Activated naive CD8-positive, alpha-beta T cell treated with anti-CD3 and anti-CD28 coated beads, Interleukin-2, amount 10 ng/mL, durations not matched to agents 7 days and 5 days (primary cell): ENCODE data around the gene LIMA1. TPM values are rescaled to one million over a fixed set of nuclear protein-coding genes. Genes with fewer than 3 reads are reported as not detected.
"Not testable (repeated sequence)": the region's sequence is repeated elsewhere in the genome, so short reads cannot be mapped to it uniquely, and the experiment has no call there.

Experiments
- ATAC-seq: fragments of 150-1000 bp; cut with Tn5 transposase; one replicate; pipeline ENCODE4 v1.10.0; 2021; ENCODE audit warnings: low read depth, moderate library complexity
- POLR2A ChIA-PET: fragments of 350-600 bp; sonication (Branson Sonifier 250); formaldehyde crosslinking; loops from one replicate; lab custom pipeline; 2021; ENCODE audit warnings: antibody characterized with exemption; lab: Charles Lee
- DNase-seq: peaks from one replicate; pipeline ENCODE4 v3.0.0; 2021
- H3K27ac Mint-ChIP-seq: one replicate; pipeline ENCODE4 v1.8.0; 2022; ENCODE audit warnings: mild to moderate bottlenecking, mixed read lengths
- H3K27me3 Mint-ChIP-seq: one replicate; pipeline ENCODE4 v1.8.0; 2022; ENCODE audit warnings: mild to moderate bottlenecking, moderate library complexity, mixed read lengths
- H3K36me3 Mint-ChIP-seq: one replicate; pipeline ENCODE4 v1.8.0; 2021; ENCODE audit warnings: mild to moderate bottlenecking, mixed read lengths
- H3K4me1 Mint-ChIP-seq: one replicate; pipeline ENCODE4 v1.8.0; 2021; ENCODE audit warnings: mixed read lengths
- H3K4me3 Mint-ChIP-seq: one replicate; pipeline ENCODE4 v1.8.0; 2022; ENCODE audit warnings: mild to moderate bottlenecking, moderate library complexity, mixed read lengths
- H3K9me3 Mint-ChIP-seq: one replicate; pipeline ENCODE4 v1.8.0; 2021; ENCODE audit warnings: mixed read lengths
- total RNA-seq, 2 experiments: library from RNA; stranded (reverse); gene quantifications; one replicate each; pipeline ENCODE4 v1.2.3, GENCODE V29; 2021

Gene LIMA1
- total RNA-seq, 2 experiments from 2014 or later: 11.3 to 13.6 TPM

DNA sequence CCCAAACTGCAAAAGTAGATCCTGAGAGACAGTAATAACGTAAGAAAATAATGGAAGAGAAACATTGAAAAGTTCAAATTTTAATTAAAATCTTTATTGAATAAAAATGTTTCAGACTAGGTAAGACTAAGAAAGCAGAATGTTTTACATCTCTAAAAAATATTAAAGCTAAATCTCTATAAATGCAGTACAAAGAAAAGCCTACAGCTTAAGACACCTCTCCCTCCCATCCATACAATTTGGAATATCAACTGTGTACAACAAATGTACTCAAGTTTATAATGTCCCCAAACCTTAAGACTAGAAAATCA, 107.6 kb downstream of the LIMA1 start:
- Mint-ChIP-seq H3K4me3 (no peak overlapping the region), H3K9me3 (no peaks in the 10 kb centered on the region)
- ATAC-seq: no peak

DNA sequence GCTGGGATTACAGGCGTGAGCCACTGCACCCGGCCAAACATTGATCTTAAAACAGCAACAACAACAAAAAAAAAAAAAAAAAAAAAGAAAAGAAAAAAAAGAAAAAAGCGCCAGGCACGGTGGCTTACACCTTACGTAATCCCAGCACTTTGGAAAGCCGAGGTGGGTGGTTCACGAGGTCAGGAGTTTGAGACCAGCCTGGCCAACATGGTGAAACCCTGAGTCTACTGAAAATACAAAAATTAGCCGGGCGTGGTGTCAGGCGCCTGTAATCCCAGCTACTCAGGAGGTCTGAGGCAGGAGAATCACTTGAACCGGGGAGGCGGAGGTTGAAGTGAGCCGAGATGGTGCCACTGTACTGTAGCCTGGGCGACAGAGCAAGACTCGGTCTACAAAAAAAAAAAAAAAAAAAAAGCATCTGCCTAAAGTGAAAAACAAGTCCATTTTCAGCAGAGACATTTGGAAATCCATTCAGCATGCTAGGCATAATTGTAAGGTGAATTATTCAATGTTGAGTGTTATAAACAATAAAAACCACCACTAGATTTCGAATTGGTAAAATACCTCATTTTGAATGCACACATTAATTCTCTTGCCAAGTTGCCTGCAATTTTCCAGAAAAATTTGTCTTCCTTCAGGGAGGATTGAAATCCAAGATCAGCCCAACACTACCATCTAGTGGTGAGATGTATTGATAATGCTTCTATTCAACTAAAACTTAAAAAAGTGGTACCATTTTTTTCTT, 108.2 kb downstream of the LIMA1 start:
- DNase-seq: no peak
- Mint-ChIP-seq H3K9me3 (no peaks in the 10 kb centered on the region), H3K36me3 (peaks cover 2% of the 10 kb centered on the region), H3K27me3 (no peaks in the 10 kb centered on the region), H3K4me1 (no peaks in the 10 kb centered on the region), H3K27ac (no peak overlapping the region), H3K4me3 (no peak overlapping the region)
- ATAC-seq: no peak
- POLR2A ChIA-PET: interaction anchor here (0.7 kb wide), 1 partner anchor 72 kb away, joined by 6 read pairs; no protein-coding TSS in a partner anchor

More for the DNA sequence above, 107.6 kb downstream of the LIMA1 start:
- Mint-ChIP-seq H3K36me3 (peaks cover 2% of the 10 kb centered on the region), H3K4me1 (no peaks in the 10 kb centered on the region), H3K27me3 (no peaks in the 10 kb centered on the region), H3K27ac (no peak overlapping the region)
- DNase-seq: no peak
- POLR2A ChIA-PET: no interaction called here

DNA sequence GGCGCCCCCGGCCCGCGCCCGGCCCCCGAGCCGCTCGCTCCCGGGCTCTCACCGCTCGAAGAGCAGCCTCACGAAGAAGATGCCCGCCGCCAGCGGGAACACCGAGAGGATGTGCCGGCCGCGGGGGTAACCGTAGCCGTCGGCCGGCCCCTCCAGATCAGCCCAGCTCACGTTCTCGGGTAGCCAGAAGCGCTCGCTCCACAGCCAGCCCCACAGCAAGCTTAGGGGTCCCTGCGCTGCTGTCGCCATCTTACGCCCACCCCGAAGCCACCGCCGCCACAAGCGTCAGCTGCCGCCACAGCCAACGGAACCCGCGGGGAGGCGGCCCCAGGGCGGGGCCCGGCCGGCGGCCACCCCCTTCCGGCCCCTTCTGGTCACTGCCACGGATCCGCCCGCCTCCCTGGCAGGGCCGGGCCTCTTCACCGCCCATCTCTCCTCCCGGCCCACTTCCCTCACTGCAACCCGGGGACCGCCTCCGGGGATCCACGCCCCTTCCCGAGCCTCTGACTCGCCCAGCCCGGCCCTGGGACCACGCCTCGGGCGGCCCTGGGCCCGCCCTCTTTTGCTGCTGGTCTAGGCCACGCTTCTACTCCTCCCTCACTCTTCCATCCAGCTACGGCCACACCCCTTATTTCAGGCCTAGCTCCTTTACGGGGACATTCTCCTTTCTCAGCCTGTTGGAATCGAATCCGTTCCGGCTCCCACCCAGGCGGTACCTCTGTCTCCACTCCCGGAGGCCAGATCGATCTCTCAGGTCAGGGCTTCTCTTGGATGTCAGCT, 116.1 kb downstream of the LIMA1 start, which contains the start of gene CERS5:
Gene CERS5 (minus strand): TSS at position 321 of the 780 bp plus-strand sequence. CDS start 72 bp downstream, at position 249.
- Mint-ChIP-seq H3K27ac (peak within 1 kb of the TSS; percentile 95), H3K9me3 (no peaks in the 10 kb centered on the region), H3K4me3 (peak within 1 kb of the TSS; percentile 97), H3K36me3 (peaks cover 7% of the 10 kb centered on the region), H3K27me3 (no peaks in the 10 kb centered on the region), H3K4me1 (peaks cover 11% of the 10 kb centered on the region)
- ATAC-seq (peak; percentile 98), DNase-seq (peak; percentile 97)
- POLR2A ChIA-PET: interaction anchor here (0.6 to 3.4 kb wide), 17 partner anchors 11 to 426 kb away, joined by 3 to 42 read pairs (median 5); partner anchors contain the start of genes COX14, RACGAP1, SMARCD1 and TMBIM6

DNA sequence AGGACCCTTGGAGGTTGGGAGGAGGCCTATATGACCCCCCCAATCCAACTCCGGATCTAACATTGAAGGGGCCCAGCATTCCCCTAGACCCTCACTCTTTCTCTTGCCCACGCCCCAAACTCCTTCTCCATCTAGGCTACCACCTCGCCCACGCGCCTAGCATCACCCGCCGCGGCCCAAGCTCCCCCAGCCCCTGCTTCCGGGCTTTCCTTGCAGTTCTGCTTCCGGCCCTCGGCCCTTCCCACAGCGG, 116.6 kb downstream of the LIMA1 start:
- Mint-ChIP-seq H3K4me1 (peaks cover 11% of the 10 kb centered on the region), H3K4me3 (peak overlapping the region; percentile 97), H3K27ac (peak overlapping the region; percentile 95), H3K36me3 (peaks cover 7% of the 10 kb centered on the region), H3K27me3 (no peaks in the 10 kb centered on the region), H3K9me3 (no peaks in the 10 kb centered on the region)
- POLR2A ChIA-PET: interaction anchor here (0.6 to 3.4 kb wide), 16 partner anchors 10 to 222 kb away, joined by 3 to 42 read pairs (median 5); partner anchors contain the start of genes COX14, RACGAP1 and SMARCD1
- no peak for DNase-seq
- peak; percentile 23 for ATAC-seq

DNA sequence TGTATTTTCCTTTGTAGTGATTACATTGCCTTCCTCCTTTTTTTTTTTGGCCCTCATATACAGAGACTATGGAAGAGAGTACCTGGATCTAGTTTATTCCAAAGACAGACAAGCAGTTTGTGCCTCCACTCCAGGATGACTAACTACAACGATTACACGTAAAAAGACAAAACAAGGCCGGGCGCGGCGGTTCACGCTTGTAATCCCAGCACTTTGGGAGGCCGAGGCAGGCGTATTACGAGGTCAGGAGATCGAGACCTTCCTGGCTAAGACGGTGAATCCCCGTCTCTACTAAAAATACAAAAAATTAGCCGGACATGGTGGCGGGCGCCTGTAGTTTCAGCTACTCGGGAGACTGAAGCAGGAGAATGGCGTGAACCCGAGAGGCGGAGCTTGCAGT, 118.4 kb downstream of the LIMA1 start:
- peak overlapping the region; percentile 4 for H3K4me3 Mint-ChIP-seq
- POLR2A ChIA-PET: interaction anchor here (0.7 to 3.4 kb wide), 4 partner anchors 31 to 910 kb away, joined by 3 to 42 read pairs (median 6); partner anchors contain the start of gene COX14
- ATAC-seq: no peak
- no peak for DNase-seq
- H3K4me1 Mint-ChIP-seq: peaks cover 11% of the 10 kb centered on the region
- H3K9me3 Mint-ChIP-seq: no peaks in the 10 kb centered on the region
- H3K27me3 Mint-ChIP-seq: no peaks in the 10 kb centered on the region
- peaks cover 12% of the 10 kb centered on the region for H3K36me3 Mint-ChIP-seq
- no peak overlapping the region for H3K27ac Mint-ChIP-seq

DNA sequence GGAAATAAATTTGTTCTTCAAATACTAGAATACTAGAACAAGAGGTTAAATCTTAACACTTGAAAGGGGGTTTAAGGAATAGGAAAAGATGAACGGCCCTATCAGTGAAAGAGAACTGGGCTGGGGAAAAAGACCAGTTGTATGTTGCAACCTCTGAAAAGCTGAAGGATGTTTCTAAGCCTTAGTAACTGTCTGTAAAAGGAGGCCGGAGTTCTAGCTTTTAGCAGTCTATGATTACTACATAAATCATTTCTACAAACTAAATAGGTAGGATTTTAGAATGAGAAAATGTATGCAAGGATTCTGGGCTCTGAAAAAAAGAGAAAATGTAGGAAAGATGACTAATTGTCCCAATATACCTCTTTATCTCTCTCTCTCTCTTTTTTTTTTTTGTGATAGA, 121.1 kb downstream of the LIMA1 start:
- H3K4me3 Mint-ChIP-seq: no peak overlapping the region
- no peak for DNase-seq
- H3K27me3 Mint-ChIP-seq: no peaks in the 10 kb centered on the region
- H3K36me3 Mint-ChIP-seq: peaks cover 21% of the 10 kb centered on the region
- no peaks in the 10 kb centered on the region for H3K9me3 Mint-ChIP-seq
- no peak overlapping the region for H3K27ac Mint-ChIP-seq
- H3K4me1 Mint-ChIP-seq: peaks cover 13% of the 10 kb centered on the region
- no peak for ATAC-seq
- POLR2A ChIA-PET: interaction anchor here (0.7 kb wide), 1 partner anchor 81 kb away, joined by 3 read pairs; no protein-coding TSS in a partner anchor

DNA sequence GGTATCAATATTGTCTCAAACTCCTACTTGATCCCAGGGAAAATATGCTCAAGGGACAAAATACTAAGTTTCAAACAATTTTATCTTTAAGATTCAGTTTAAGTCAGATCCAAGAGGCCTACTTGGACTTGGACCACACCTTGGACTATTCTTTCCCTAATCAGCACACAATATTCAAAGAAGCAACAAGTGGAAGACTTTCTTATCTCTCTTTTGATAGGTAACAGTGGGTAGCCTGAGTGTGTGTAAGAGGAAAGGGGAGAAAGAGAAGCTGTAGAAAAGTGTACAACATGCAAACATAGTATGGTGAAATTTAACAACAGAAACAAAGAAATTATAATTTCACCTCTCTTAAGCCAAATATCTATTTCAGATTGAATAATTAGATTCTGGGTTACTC, 122.7 kb downstream of the LIMA1 start:
- POLR2A ChIA-PET: no interaction called here
- Mint-ChIP-seq H3K27me3 (no peaks in the 10 kb centered on the region), H3K4me3 (no peak overlapping the region), H3K9me3 (no peaks in the 10 kb centered on the region), H3K27ac (no peak overlapping the region), H3K4me1 (peaks cover 8% of the 10 kb centered on the region), H3K36me3 (peaks cover 18% of the 10 kb centered on the region)
- DNase-seq (no peak), ATAC-seq (no peak)

DNA sequence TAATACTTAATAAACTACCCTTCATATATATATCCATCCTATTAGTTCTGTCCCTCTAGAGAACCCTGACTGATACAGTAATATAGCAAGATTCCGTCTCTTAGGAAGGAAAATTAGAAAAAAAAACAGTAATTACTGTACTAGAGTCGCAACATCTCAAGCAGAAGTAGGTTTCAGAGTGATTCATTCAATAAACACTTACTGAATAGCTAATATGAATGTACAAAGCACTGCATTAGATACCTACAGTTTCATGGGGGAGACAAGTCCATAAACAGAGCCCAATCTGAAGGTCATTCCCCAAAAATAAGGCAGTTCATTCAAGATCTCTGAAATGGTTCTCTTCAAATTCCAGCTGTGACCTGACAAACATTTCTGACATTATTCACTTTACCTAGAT, 126.1 kb downstream of the LIMA1 start:
- Mint-ChIP-seq H3K36me3 (peaks cover 19% of the 10 kb centered on the region), H3K9me3 (no peaks in the 10 kb centered on the region), H3K27me3 (no peaks in the 10 kb centered on the region), H3K27ac (no peak overlapping the region), H3K4me1 (peaks cover 2% of the 10 kb centered on the region), H3K4me3 (no peak overlapping the region)
- DNase-seq (no peak), ATAC-seq (no peak)
- POLR2A ChIA-PET: interaction anchor here (0.7 to 1.5 kb wide), 2 partner anchors 10 to 835 kb away, joined by 4 read pairs; partner anchors contain the start of gene CERS5

DNA sequence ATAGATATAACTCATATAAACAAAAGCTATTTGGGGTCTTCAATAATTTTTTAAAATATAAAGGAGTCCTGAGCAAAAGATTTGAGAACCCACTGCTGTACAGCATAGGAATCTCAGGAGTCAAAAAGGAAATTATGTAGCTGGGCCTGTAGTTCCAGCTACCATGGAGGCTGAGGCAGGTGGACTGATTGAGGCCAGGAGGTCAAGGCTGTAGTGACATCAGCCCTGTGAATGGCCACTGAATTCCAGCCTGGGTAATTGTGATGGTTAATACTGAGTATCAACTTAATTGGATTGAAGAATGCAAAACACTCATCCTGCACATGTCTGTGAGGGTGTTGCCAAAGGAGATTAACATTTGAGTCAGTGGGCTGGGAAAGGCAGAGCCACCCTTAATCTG, 126.7 kb downstream of the LIMA1 start:
- Mint-ChIP-seq H3K27me3 (no peaks in the 10 kb centered on the region), H3K27ac (no peak overlapping the region), H3K36me3 (peaks cover 19% of the 10 kb centered on the region), H3K4me1 (peaks cover 2% of the 10 kb centered on the region), H3K4me3 (no peak overlapping the region), H3K9me3 (no peaks in the 10 kb centered on the region)
- ATAC-seq (no peak), DNase-seq (no peak)
- POLR2A ChIA-PET: interaction anchor here (1.5 kb wide), 1 partner anchor 10 kb away, joined by 4 read pairs; the partner anchor contains the start of gene CERS5

DNA sequence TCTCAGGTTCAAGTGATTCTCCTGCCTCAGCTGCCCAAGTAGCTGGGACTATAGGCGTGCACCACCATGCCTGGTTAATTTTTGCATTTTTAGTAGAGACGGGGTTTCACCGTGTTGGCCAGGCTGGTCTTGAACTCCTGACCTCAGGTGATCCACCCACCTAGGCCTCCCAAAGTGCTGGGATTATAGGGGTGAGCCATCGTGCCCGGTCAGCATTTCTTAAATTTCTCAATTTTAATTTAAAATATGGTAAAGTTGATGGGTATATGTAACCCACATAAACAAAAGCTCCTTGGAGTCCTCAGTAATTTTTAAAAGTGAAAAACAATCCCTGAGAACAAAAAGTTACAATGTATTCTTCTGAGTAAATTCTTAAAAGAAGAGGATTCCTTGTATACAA, 128.4 kb downstream of the LIMA1 start:
- H3K4me1 Mint-ChIP-seq, DNase-seq, H3K4me3 Mint-ChIP-seq, POLR2A ChIA-PET, ATAC-seq, H3K27me3 Mint-ChIP-seq, H3K9me3 Mint-ChIP-seq, H3K27ac Mint-ChIP-seq: not testable (repeated sequence)
- H3K36me3 Mint-ChIP-seq: peaks cover 15% of the 10 kb centered on the region

DNA sequence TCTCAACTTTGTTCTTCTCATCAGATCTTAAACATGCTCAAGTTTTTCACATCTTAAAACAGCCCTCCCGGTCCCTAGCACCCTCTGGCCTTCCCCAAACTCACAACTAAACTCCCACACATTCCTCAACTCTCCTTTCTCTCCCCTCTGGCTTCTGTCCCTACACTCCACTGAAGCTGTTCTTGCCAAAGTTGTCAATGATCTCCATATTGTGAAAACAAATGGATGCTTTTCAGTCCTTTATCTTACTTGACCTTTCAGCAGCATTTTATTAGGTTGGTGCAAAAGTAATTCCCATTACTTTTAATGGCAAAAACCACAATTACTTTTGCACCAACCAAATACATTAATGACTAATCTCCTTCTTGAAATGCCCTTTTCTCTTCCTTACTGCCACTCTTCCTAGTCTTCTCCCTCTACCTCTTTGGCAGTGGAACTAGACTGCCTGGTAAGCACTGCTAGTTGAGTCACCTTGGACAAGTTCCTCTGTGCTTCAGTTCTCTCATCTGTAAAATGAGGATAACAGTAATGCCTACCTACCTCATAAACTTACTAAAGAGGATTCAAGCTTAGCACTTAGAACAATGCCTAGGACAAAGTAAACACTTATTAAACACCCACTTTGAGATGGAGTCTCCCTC, 132.2 kb downstream of the LIMA1 start:
- Mint-ChIP-seq H3K36me3 (peaks cover 3% of the 10 kb centered on the region), H3K27ac (no peak overlapping the region), H3K4me1 (peaks cover 4% of the 10 kb centered on the region)

DNA sequence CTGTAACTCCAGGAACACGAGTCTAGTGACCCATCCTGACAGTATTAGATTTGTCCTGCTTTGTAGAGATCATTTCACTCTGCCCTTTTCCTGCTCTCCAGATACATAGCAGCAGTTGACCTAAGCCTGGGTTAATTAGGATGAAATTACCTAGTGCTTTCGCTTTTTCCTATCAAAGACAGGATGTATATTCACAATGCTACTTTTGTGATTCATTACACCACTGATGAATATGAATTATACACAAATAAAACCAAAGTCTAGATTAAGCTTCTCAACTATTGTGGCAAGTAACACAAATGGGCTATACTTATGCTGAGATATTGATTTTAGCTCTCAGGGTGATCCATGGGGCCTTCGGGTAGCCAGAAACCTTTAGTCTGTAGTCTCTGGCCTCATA, 134.0 kb downstream of the LIMA1 start:
- H3K27me3 Mint-ChIP-seq: no peaks in the 10 kb centered on the region
- POLR2A ChIA-PET: interaction anchor here (1.5 kb wide), 1 partner anchor 18 kb away, joined by 5 read pairs; the partner anchor contains the start of gene CERS5
- peaks cover 3% of the 10 kb centered on the region for H3K36me3 Mint-ChIP-seq
- peaks cover 6% of the 10 kb centered on the region for H3K4me1 Mint-ChIP-seq
- H3K9me3 Mint-ChIP-seq: no peaks in the 10 kb centered on the region
- no peak overlapping the region for H3K27ac Mint-ChIP-seq
- ATAC-seq (no peak), DNase-seq (no peak)
- no peak overlapping the region for H3K4me3 Mint-ChIP-seq

More for the DNA sequence above, 132.2 kb downstream of the LIMA1 start:
- POLR2A ChIA-PET: no interaction called here
- Mint-ChIP-seq H3K9me3 (no peaks in the 10 kb centered on the region), H3K27me3 (no peaks in the 10 kb centered on the region), H3K4me3 (no peak overlapping the region)
- ATAC-seq (no peak), DNase-seq (no peak)

DNA sequence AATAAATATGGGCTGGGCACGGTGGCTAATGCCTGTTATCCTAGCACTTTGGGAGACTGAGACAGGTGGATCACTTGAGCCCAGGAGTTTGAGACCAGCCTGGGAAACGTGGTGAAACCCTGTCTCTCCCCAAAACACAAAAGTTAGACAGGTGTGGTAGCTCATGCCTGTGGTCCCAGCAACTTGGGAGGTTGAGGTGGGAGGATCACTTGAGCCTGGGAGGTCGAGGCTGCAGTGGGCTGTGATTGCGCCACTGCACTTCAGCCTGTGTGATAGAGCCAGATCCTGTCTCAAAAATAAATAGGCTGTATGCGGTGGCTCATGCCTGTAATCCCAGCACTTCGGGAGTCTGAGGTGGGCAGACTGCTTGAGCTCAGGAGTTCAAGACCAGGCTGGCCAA, 135.3 kb downstream of the LIMA1 start:
- not testable (repeated sequence) for H3K27ac Mint-ChIP-seq, H3K4me1 Mint-ChIP-seq, H3K27me3 Mint-ChIP-seq, ATAC-seq, H3K9me3 Mint-ChIP-seq, H3K36me3 Mint-ChIP-seq, H3K4me3 Mint-ChIP-seq, DNase-seq
- POLR2A ChIA-PET: interaction anchor here (0.5 kb wide), 1 partner anchor 33 kb away, joined by 3 read pairs; no protein-coding TSS in a partner anchor
